Kidney epithelial cell (primary cell): ENCODE measurements around the gene MGMT. TPM values are rescaled to one million over a fixed set of nuclear protein-coding genes. Genes with fewer than 3 reads are reported as not detected.

Experiments used
- DNase-seq: peaks from one replicate; pipeline ENCODE4 v3.0.0-alpha.2; 2010; ENCODE audit warnings: low read depth
- H3K27me3 ChIP-seq: 2 replicates; pipeline ENCODE4 v1.6.0; 2011; ENCODE audit warnings: low read length; ENCODE audit not compliant: control insufficient read depth, insufficient read depth
- H3K36me3 ChIP-seq: 2 replicates; pipeline ENCODE4 v1.5.1; 2011; ENCODE audit warnings: low read length; ENCODE audit not compliant: control insufficient read depth, insufficient read depth
- H3K4me3 ChIP-seq: 2 replicates; pipeline ENCODE4 v1.5.1; 2011; ENCODE audit warnings: low read depth, mild to moderate bottlenecking, control low read depth, low read length
- total RNA-seq: library from RNA; depleted of rRNA; stranded (reverse); fragments of >200 nt; gene quantifications from 2 replicates; pipeline ENCODE4 v1.2.3, GENCODE V29; 2015
- TF ChIP-seq, protein P1 (sequence below): IDR thresholded peaks from 2 replicates; pipeline ENCODE4 v1.5.1; 2011; ENCODE audit warnings: mild to moderate bottlenecking, moderate library complexity, low read length, control low read depth, inconsistent platforms; ENCODE audit not compliant: insufficient read depth, poor library complexity, severe bottlenecking

The MGMT gene
- total RNA-seq, 1 donor from 2014 or later = 36.1 TPM

DNA sequence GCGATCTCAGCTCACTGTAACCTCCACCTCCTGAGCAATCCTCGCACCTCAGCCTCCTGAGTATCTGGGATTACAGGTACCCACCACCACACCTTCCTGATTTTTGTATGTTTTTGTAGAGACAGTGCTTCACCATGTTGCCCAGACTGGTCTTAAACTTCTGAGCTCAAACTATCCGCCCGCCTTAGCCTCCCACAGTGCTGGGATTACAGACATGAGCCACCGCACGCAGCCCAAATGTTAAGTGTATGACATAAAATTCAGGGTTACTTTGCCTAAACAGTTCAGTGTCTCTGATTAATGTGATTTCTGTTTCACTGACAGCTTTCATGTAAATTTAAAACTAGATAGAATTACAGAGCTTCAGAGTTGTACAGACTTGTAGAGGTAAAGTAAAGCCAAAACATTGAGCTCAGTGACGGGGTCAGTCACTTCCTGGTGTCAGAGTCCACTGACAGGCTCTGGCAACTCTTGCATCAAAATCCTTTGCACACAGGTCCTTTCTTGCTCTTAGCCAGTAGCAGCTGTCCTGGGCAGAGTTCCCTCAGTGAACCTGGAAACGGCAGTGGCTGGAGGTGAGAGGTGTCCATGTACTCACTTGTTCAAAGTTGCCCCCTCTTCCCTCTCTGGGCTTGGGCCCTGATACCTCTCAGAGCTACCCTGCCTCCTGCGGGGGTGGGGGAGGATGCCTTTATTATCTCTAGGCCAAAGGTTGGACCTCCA is 33.7 kb downstream of the MGMT start:
- Histone ChIP-seq H3K36me3 (no peaks in the 10 kb centered on the region), H3K4me3 (no peak overlapping the region), H3K27me3 (no peaks in the 10 kb centered on the region)
- no peak for DNase-seq
- TF ChIP-seq, protein P1, sequence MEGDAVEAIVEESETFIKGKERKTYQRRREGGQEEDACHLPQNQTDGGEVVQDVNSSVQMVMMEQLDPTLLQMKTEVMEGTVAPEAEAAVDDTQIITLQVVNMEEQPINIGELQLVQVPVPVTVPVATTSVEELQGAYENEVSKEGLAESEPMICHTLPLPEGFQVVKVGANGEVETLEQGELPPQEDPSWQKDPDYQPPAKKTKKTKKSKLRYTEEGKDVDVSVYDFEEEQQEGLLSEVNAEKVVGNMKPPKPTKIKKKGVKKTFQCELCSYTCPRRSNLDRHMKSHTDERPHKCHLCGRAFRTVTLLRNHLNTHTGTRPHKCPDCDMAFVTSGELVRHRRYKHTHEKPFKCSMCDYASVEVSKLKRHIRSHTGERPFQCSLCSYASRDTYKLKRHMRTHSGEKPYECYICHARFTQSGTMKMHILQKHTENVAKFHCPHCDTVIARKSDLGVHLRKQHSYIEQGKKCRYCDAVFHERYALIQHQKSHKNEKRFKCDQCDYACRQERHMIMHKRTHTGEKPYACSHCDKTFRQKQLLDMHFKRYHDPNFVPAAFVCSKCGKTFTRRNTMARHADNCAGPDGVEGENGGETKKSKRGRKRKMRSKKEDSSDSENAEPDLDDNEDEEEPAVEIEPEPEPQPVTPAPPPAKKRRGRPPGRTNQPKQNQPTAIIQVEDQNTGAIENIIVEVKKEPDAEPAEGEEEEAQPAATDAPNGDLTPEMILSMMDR = no peak

DNA sequence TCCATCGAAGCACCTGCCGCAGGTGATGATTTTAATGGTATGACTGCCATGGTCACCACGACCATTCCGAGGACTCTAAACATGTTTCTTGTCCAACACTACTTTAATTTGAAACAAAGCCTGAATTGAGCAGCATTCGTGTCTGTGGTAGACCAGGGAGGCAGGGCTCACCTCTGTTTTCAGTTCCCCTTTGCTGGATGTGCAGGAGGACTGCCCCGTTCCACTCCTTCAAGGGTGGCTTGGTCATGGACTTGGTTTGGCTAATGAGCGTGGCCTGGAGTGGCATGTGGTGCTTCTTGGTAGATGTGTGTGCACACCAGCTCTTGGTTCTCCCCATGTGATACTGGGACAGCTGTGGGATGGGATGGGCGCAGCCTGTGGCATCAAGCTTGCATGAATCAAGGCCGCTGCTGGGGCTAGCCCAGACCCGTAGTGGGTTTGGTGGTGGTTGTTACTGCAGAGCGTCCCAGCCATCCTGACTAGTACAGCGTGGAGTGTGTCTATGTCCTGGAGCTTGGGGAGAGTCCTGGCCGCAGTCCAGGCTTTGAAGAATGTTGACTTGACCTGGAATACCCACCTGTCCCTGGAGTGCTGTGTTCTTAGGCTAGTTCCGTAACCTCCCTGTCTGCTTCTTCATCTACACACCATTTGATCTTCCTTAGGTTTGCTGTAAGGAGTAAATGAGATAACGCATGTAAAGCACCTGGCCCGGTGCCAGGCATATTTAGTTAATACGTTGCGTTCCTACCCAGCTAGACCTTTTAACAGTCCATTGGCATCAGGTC is 34.8 kb downstream of the MGMT start:
- no peak overlapping the region for H3K4me3 ChIP-seq
- TF ChIP-seq, protein P1 = no peak
- no peaks in the 10 kb centered on the region for H3K27me3 ChIP-seq
- DNase-seq = no peak
- no peaks in the 10 kb centered on the region for H3K36me3 ChIP-seq

DNA sequence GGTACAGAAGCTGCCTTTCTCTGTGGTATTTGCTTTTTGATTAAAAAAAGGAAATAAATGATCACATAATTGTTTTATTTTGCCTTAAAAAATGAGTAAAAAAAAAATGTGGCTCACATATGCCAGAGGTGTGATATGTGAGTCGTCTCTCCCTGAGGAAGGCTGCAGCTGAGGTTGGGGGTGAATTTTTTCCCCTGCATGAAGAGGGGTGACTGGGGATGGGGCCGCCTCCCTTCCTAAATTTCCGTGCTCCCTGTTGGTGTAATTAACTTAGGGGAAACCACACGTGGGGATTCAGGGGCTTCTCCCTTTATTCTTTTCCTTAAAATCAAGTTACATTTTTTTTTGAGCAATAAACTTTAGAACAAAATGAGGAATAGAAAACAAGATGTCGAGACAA is 35.4 kb downstream of the MGMT start:
- DNase-seq = no peak
- Histone ChIP-seq H3K4me3 (no peak overlapping the region), H3K27me3 (no peaks in the 10 kb centered on the region), H3K36me3 (no peaks in the 10 kb centered on the region)
- TF ChIP-seq, protein P1 = no peak

DNA sequence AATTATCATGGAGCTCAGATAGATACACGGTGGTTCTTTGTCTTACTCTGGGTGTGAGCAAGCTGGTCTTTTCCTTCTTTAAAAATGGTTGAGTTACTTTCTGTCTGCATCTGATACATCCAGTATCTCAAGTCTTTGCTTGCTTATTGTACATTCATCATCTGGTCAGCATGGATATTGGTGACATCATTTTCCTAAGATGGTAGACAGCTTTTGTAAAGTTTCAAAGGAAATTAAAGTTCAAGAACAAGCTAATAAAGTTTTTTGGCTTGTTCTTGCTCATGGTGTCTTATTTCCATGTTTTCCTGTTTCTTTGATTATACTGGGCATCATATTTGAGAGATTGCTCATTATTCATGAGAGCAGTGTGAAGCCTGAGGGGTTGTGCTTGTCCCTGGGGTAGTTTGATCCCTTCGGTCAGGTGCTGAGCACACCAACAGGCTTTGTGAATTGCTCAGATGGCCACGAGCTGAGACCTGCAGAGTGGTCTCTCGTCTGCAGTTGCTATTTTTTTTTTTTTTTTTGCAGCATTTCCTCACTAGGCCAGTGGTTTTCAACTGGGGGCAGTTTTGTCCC is 38.5 kb downstream of the MGMT start:
- no peaks in the 10 kb centered on the region for H3K36me3 ChIP-seq
- no peak for DNase-seq

DNA sequence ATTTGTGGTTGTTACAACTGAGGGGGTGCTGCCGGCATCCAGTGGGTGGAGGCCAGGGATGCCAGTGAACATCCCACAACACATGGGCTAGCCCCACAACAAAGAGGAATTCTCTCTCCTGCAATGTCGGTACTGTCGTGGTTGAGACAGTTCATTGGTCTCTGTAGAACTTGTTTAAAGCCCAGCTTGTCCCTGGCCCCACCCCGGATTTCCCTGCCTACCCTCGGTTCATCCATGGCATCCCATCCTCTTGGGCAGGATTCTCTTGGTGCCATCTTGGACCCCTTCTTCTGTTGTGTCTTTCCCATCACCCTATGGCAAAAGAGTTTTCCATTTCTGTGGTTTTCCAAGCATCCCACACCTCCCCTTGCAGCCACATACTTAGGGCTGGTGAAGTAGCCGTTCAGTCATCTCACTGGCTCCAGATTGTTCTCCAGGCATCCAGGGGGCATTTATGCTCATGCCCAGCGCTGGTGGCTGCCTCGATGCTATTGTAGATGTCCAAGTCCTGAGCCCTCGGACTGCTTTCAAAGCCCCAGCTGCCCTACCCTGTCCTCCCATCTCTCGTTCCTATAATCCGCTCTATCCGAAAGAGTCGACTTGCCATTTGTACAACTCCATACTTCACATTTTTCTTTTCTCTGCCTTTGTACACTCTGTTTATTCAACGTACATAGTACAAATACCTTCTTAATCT is 39.2 kb downstream of the MGMT start:
- no peak for DNase-seq
- no peak overlapping the region for H3K4me3 ChIP-seq
- no peaks in the 10 kb centered on the region for H3K27me3 ChIP-seq
- TF ChIP-seq, protein P1 = no peak
- H3K36me3 ChIP-seq = no peaks in the 10 kb centered on the region

More for the DNA sequence above, 38.5 kb downstream of the MGMT start:
- no peak overlapping the region for H3K4me3 ChIP-seq
- TF ChIP-seq, protein P1 = no peak
- H3K27me3 ChIP-seq = no peaks in the 10 kb centered on the region
